Skeletal muscle tissue (tissue), 4 donors: ENCODE measurements around the gene SMIM11. TPM values are rescaled to one million over a fixed set of nuclear protein-coding genes. Genes with fewer than 3 reads are reported as not detected.
"Not testable (repeated sequence)": the region's sequence is repeated elsewhere in the genome, so short reads cannot be mapped to it uniquely, and the experiment has no call there.

Experiments used
- H3K27ac ChIP-seq: one replicate; pipeline ENCODE4 v1.7.0; 2013; ENCODE audit warnings: mild to moderate bottlenecking, low read depth, low read length, inconsistent platforms
- H3K27me3 ChIP-seq, 3 donors: one replicate each; pipeline ENCODE4 v1.7.0; 2013; ENCODE audit warnings: low read length in 3 of 3; ENCODE audit not compliant: control insufficient read depth in 3 of 3, insufficient read depth in 3 of 3
- H3K36me3 ChIP-seq, 3 donors: one replicate each; pipeline ENCODE4 v1.7.0; 2013; ENCODE audit warnings: low read length in 3 of 3; ENCODE audit not compliant: control insufficient read depth in 3 of 3, insufficient read depth in 3 of 3
- H3K4me1 ChIP-seq, 3 donors: one replicate each; pipeline ENCODE4 v1.7.0; 2013; ENCODE audit warnings: low read length in 3 of 3, mild to moderate bottlenecking in 3 of 3; ENCODE audit not compliant: control insufficient read depth in 3 of 3, insufficient read depth in 3 of 3
- H3K4me3 ChIP-seq, 3 donors: one replicate each; pipeline ENCODE4 v1.7.0; 2013; ENCODE audit warnings: low read length in 3 of 3
- H3K9ac ChIP-seq, 3 donors: one replicate each; pipeline ENCODE4 v1.7.0; 2013; ENCODE audit warnings: low read length in 3 of 3, mild to moderate bottlenecking in 3 of 3, moderate library complexity in 2 of 3, low read depth in 1 of 3
- H3K9me3 ChIP-seq, 3 donors: one replicate each; pipeline ENCODE4 v1.7.0; 2013; ENCODE audit warnings: low read length in 3 of 3; ENCODE audit not compliant: control insufficient read depth in 3 of 3
- total RNA-seq: library from RNA; depleted of rRNA; stranded (reverse); fragments of >200 nt; gene quantifications from one replicate; pipeline ENCODE4 v1.2.3, GENCODE V29; 2014
- donor health status: Osteomylitis.

The SMIM11 gene
- total RNA-seq, 1 donor from 2014 or later, result 6.3 TPM

- H3K4me3 ChIP-seq, H3K9me3 ChIP-seq, H3K27me3 ChIP-seq, H3K9ac ChIP-seq, H3K27ac ChIP-seq, H3K36me3 ChIP-seq, H3K4me1 ChIP-seq: not testable (repeated sequence)
Observed at GRCh38 chr21:34405686-34406085, 30.4 kb downstream of the SMIM11 start.

GRCh38 chr21:34406102-34406501, 30.8 kb downstream of the SMIM11 start:
- H3K9me3 ChIP-seq, H3K4me3 ChIP-seq, H3K36me3 ChIP-seq, H3K9ac ChIP-seq, H3K27me3 ChIP-seq, H3K27ac ChIP-seq, H3K4me1 ChIP-seq: not testable (repeated sequence)

GRCh38 chr21:34406676-34407075, 31.4 kb downstream of the SMIM11 start:
- H3K4me3 ChIP-seq, H3K27me3 ChIP-seq, H3K9me3 ChIP-seq, H3K27ac ChIP-seq, H3K4me1 ChIP-seq, H3K9ac ChIP-seq, H3K36me3 ChIP-seq: not testable (repeated sequence)

DNA sequence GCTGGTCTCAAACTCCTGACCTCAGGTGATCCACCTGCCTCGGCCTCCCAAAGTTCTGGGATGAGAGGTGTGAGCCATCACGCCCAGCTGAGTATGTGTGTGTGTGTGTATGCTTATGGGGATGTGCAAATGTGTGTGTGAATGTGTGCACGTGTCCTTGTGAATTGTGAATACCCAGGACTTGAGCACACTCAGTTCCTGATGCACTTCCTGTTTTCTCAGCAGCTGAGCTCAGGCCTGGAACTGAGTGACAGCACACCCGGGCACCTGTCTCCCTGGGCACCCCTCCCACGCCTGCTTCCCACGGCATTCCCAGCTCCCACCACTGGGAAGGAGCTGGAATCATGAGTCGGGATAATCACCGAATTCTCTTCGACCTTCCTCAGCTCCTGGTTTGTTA, 32.0 kb downstream of the SMIM11 start:
- H3K27ac ChIP-seq, H3K9me3 ChIP-seq, H3K4me3 ChIP-seq, H3K9ac ChIP-seq, H3K4me1 ChIP-seq, H3K27me3 ChIP-seq, H3K36me3 ChIP-seq: not testable (repeated sequence)

- H3K36me3 ChIP-seq, H3K27ac ChIP-seq: not testable (repeated sequence)
Observed at GRCh38 chr21:34417448-34418077, 42.3 kb downstream of the SMIM11 start.

DNA sequence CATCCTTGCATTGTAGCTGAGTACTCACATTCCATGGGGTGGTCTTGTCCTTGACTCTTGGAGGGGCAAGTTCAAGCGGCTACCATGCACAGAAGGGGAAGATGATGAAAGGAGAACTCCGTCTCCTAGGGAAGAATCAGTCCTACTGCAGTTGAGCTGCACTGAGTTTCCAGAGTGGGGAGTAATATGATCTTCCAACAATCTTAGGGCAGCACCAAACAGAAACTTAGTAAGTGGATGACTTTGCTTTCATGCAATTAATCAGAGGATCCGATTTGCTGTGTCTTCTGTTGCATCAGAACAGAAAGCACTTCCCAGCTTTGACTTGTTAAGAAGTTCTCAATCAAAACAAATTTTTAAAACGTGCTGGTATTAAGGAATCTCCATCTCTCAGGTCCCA, 48.5 kb downstream of the SMIM11 start, which contains the start of gene SMIM34:
TSS of gene SMIM34 (minus strand) at position 147 of the 400 bp plus-strand sequence. CDS start at position 35, 112 bp downstream.
- H3K27me3 ChIP-seq, H3K4me1 ChIP-seq, H3K9me3 ChIP-seq, H3K4me3 ChIP-seq, H3K36me3 ChIP-seq, H3K9ac ChIP-seq, H3K27ac ChIP-seq: not testable (repeated sequence)

More at GRCh38 chr21:34417448-34418077, 42.3 kb downstream of the SMIM11 start:
- H3K9ac ChIP-seq, H3K4me3 ChIP-seq, H3K4me1 ChIP-seq, H3K9me3 ChIP-seq, H3K27me3 ChIP-seq: not testable (repeated sequence)

DNA sequence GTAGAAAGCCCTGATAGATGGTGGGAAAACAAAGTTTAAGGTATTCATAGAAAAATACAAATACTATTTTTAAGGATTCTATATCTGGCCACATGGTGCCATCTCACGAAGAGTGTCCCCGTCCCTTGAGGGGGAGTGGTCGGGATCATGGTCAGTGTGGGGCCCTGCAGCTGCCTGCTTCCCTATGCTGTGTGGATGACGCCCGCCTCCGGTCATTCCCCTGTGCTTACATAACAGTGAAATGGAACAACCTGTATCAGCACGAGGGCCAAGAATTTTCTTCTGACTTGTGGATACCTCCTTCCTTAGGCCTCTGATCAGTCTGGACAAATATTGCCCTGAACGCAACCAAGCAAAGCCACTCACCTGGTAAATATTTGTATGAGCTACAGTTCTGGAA, 52.0 kb downstream of the SMIM11 start:
- H3K4me3 ChIP-seq, H3K27me3 ChIP-seq, H3K4me1 ChIP-seq, H3K9ac ChIP-seq, H3K36me3 ChIP-seq, H3K27ac ChIP-seq, H3K9me3 ChIP-seq: not testable (repeated sequence)

- H3K36me3 ChIP-seq, H3K27ac ChIP-seq, H3K4me3 ChIP-seq, H3K9me3 ChIP-seq, H3K27me3 ChIP-seq, H3K4me1 ChIP-seq, H3K9ac ChIP-seq: not testable (repeated sequence)
Observed at GRCh38 chr21:34428441-34428840, 53.1 kb downstream of the SMIM11 start.

DNA sequence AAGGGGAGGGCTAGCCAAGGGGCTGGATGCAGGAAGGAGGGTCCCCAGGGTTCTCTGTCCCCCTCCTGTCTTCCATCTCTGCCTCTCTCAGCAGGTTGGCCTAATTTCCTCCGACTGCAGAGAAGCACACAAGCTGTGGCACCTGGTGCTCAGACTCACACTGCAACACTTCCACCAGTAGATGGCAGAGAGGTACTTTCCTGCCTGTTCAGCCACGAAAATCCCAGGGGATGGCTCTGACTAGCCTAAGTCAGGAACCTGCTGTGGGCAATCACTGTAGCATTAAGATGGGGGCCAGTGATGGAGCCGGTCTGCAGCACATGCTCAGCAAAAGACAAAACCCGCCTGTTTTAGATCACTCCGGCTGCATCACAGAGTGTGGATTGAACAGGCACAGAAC, 54.4 kb downstream of the SMIM11 start:
- not testable (repeated sequence) for H3K4me1 ChIP-seq, H3K9ac ChIP-seq, H3K27me3 ChIP-seq, H3K36me3 ChIP-seq, H3K4me3 ChIP-seq, H3K9me3 ChIP-seq, H3K27ac ChIP-seq
